Measurements from ENCODE around the gene AMMECR1. TPM values are rescaled to one million over a fixed set of nuclear protein-coding genes. Genes with fewer than 3 reads are reported as not detected.
A peak's percentile ranks its signal among the peaks of the same experiment; 100 is the strongest.

AMMECR1 gene
- total RNA-seq, 1 experiment from 2014 or later = 7.5 TPM

DNA sequence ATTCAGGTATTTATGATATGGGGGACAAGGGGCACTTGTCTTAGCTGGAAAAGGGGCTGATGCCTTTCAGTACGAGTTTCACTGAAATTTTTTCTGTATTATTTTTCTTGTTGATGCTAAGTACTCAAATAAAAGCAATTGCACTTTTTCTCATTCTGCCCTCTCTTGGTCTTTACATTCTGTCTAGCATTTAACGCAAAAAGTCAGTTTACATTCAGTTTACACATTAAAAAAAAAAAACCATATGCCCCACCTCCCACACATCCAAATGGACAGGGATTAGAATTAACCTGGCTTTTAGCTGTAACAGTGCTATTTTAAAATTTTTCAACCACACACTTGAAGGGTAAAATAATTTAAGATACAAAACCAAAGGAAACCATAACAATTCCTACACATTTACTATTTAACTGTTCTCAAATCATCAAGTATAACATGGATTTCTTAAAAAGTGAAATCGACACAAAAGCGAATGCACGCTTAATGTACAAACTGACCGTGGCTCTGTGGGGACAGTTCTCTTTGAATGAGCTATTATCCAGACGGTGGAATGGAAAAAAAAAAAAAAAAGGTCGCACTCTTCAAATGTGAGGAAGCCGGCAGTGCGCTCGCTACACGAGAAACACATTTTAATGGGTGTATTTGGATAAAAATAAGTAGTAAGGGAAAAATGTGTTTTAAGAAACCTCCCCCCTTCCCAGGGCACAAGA, 1.4 kb downstream of the AMMECR1 start:
- in situ Hi-C loops (cut with HindIII; ENCODE audit: low sequenced_read_pairs) = no loop called here
- peak; percentile 37 for DNase-seq (ENCODE audit: low spot score)

DNA sequence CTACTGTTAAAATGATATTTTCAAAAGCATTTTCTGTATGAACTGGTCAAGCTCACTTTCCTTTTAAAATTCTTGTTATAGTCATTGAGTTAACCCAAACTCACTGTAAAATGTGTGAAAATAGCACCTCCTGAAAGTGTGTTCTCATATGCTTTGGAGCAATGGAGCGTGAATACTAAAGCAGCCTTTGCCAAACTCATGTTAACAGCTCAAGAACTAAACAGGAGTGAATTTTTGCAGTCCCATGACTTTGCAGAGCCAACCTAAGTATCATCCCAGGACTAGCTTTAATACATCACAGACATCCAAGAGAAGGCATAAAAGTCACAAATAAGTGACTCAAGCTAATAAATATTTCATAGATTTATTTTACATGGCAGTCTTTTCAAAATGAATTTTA, 2.3 kb downstream of the AMMECR1 start:
- in situ Hi-C loops (cut with HindIII; ENCODE audit: low sequenced_read_pairs) = no loop called here
- DNase-seq (ENCODE audit: low spot score) = peak; percentile 2

DNA sequence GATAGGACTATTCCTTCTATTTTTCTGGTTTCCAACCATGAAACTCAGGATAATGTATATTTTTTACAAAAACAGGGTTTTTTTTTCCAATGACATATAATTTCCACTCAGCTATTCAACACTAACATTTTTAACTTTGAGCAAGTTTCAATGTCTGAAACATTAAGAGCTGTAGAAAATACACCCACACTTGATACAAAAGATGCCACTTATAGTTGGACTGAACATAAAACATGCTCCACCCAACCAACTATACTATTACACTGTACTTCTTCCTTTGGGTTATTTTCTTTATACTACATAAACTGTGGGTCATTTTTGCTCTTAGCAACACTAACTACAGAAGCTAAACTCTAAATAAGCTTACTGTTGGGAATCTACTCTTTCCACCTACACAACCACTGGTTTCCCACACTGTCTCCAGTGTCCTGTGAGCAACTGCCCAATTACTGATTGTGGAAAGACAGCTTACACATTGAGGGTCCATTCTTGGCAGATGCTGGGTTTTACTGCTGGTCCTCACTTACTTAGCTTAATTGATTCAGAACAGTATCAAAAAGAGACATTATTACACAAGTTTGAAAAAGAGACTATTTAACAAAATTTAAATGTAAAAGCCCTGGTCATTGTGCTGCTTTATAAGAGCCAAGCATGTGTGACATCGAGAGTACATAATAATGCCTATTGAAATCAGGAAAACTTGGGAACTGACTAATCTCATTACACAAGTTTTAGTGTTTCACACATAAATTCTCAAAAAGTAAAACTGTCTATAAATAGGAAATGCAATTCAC, 6.3 kb downstream of the AMMECR1 start:
- in situ Hi-C loops (cut with HindIII; ENCODE audit: low sequenced_read_pairs) = no loop called here
- DNase-seq (ENCODE audit: low spot score) = no peak

DNA sequence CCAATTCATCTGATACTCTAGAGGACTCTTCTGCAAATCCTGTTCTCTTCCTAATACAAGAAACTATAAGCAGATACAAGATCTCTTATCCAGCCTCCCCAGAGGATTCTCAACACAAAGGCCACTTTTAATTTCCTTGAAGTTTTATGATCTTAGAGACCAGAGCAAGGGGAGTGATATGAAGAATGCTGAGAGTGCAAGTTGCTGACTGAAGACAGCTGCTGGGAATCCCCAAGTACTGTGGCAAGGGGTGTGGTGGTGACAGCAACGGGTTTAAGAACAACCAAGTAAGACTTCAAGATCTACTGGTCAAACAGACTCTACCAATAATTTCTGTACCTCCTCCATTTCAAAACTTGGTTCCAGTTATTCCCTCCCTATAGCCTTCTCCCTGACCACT, 7.0 kb downstream of the AMMECR1 start:
- in situ Hi-C loops (cut with HindIII; ENCODE audit: low sequenced_read_pairs) = no loop called here
- no peak for DNase-seq (ENCODE audit: low spot score)

- no peak for DNase-seq (ENCODE audit: low spot score)
- in situ Hi-C loops (cut with HindIII; ENCODE audit: low sequenced_read_pairs) = no loop called here
Observed at GRCh38 chrX:110310000-110310790, 7.7 kb downstream of the AMMECR1 start.

GRCh38 chrX:110308220-110308619, 9.7 kb downstream of the AMMECR1 start:
- DNase-seq (ENCODE audit: low spot score) = no peak
- in situ Hi-C loops (cut with HindIII; ENCODE audit: low sequenced_read_pairs) = no loop called here

GRCh38 chrX:110304884-110305283, 13.0 kb downstream of the AMMECR1 start:
- no peak for DNase-seq (ENCODE audit: low spot score)
- in situ Hi-C loops (cut with HindIII; ENCODE audit: low sequenced_read_pairs) = no loop called here

DNA sequence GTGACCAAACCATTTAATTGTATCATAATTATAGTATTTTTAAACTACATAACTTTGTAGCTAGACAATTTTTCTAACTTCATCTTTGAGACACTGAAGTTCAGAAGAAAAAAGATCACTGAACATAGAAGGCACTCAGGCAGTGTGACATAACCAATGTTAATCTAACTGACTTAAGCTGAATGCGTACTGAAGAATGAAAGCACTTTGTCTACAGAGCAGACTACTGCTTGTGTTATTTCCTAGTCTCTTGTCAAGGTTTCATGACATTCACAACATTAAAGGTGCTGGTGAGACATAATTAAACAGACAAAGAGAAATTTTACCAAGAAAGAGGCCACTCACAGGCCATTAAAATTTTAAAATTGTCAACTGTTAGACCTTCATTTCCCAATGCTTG, 13.5 kb downstream of the AMMECR1 start:
- in situ Hi-C loops (cut with HindIII; ENCODE audit: low sequenced_read_pairs) = no loop called here
- no peak for DNase-seq (ENCODE audit: low spot score)

DNA sequence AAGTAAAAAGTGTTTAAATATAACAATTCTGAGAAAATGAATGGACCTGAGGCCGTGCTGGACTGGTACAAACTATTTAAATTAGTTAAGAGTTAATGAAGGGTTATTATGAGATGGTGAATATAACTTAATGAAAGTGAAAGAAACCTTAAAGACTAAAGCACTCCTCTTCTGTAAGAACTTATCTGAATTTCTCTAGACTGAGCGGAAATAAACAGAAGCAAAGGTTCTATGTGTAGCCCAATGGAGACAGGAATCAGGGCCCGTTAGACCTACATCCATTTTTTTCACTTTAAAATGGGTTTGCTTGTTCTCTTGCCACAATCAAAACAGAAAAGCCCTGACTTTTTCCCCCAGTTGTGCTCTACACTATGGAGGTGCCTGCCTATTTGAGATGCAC, 14.9 kb downstream of the AMMECR1 start:
- no peak for DNase-seq (ENCODE audit: low spot score)
- in situ Hi-C loops (cut with HindIII; ENCODE audit: low sequenced_read_pairs) = no loop called here

DNA sequence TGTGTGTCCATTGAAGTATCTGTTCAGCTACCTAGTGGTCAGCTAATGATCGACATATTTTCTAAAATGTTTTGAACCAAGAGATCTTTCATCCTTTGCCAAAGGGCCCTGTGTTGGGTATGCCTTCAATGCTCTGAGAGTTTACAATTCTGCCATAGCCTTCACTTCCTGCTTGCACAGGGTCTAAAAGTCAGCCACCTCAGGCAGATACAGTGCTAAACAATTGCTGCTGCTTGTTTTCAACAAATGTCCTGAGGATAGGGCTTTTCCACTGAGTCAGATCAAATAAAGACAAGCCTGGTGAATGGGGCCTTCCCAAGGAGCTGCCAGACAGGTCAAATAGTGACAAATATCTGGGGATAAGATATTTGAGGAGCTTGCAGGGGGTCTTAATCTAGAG, 16.7 kb downstream of the AMMECR1 start:
- no peak for DNase-seq (ENCODE audit: low spot score)
- in situ Hi-C loops (cut with HindIII; ENCODE audit: low sequenced_read_pairs) = no loop called here

GRCh38 chrX:110294087-110294486, 23.8 kb downstream of the AMMECR1 start:
- in situ Hi-C loops (cut with HindIII; ENCODE audit: low sequenced_read_pairs) = no loop called here
- no peak for DNase-seq (ENCODE audit: low spot score)

DNA sequence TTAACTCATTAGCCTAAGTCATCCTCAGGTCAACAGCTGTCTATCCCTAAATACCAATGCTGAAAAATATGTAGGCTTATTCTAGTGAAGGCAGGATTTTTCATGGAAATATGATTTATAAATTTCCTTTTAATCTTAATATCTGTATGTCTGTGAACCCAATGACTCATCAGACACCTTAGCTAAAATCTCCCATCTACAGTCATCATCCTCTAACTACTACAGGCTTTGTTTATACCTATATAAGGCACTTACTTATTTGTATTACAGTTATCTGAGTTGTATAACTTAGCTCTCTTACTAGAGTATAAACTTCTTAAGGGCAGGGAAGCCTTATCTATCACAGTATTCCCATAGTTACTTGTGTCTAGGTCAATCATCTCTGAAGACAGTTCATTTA, 24.2 kb downstream of the AMMECR1 start:
- in situ Hi-C loops (cut with HindIII; ENCODE audit: low sequenced_read_pairs) = no loop called here
- DNase-seq (ENCODE audit: low spot score) = no peak

DNA sequence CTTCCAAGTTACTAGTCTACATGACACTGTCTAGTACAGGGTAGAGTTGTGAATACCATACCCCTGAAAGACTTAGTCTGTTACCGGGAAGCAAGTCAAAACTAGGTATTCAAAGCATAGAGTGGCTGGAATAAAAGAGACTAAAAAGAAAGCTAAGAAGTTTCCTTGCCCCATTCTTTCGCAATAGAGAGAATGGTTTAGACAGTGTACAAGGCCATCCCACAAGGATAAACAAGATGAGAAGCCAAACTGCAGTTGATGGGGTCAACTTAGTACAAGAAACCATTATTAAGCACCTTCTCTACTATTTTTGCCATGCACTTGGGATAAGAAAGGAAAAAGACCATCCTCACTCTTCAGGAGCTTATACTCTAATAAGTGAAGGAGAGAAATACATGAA, 30.3 kb downstream of the AMMECR1 start:
- DNase-seq (ENCODE audit: low spot score) = no peak
- in situ Hi-C loops (cut with HindIII; ENCODE audit: low sequenced_read_pairs) = no loop called here

DNA sequence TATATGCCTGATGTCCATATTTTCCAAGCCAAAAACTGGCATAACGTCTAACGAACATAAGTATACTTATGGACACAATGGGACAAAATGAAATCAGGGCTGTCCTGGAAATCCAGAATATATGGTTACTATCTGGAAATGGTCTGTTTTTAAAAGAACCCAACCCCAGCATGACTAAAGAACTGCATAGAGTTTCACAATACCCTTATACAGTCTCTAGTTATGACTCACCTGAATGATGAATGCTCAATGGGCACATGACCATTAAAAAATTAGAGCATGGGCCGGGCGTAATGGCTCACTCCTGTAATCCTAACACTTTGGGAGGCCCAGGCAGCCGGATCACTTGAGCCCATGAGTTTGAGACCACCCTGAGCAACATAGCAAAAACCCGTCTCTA, 31.8 kb downstream of the AMMECR1 start:
- in situ Hi-C loops (cut with HindIII; ENCODE audit: low sequenced_read_pairs) = no loop called here
- DNase-seq (ENCODE audit: low spot score) = no peak

DNA sequence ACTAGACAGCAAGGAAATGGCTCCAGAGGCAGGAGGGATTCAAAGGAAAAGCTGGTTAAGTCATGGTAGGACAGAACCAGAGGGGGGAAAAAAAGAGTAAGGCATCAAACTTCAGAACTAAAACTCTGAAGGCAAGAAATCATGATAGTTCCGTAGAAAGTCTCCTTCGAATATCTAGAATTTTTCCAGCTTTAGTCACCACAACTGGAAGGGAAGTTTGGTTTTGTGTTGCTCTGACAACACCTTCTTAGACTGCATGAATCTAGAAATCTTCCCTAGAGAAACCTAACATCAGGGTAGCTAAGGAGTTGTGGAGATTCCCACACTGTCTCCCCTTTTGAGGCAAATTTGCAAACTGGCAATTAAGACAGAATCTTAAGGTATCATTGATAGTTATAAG, 33.7 kb downstream of the AMMECR1 start:
- in situ Hi-C loops (cut with HindIII; ENCODE audit: low sequenced_read_pairs) = no loop called here

GRCh38 chrX:110282922-110283321, 35.0 kb downstream of the AMMECR1 start:
- in situ Hi-C loops (cut with HindIII; ENCODE audit: low sequenced_read_pairs) = no loop called here
- DNase-seq (ENCODE audit: low spot score) = no peak

More for the DNA sequence above, 33.7 kb downstream of the AMMECR1 start:
- DNase-seq (ENCODE audit: low spot score) = no peak

GRCh38 chrX:110281377-110281776, 36.5 kb downstream of the AMMECR1 start:
- in situ Hi-C loops (cut with HindIII; ENCODE audit: low sequenced_read_pairs) = no loop called here
- DNase-seq (ENCODE audit: low spot score) = no peak

GRCh38 chrX:110280954-110281353, 36.9 kb downstream of the AMMECR1 start:
- in situ Hi-C loops (cut with HindIII; ENCODE audit: low sequenced_read_pairs) = no loop called here
- no peak for DNase-seq (ENCODE audit: low spot score)

DNA sequence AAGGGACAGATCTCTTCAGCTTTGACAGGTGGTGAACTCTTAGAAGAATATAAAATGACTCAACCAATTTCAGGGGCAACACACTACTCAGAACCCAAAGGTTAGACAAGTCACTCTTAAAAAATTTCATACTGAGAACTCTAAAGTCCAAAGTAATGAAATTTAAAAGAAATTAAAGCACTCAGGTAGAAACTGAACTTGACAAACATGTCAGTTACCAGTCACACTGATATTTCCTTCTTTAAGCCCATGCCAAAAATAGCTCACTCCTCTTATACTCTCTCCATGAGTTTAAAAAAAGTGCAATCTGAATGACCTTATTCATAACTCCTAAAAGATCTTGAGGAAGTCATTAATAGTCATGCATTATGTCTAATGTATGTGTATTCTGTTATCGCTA, 40.3 kb downstream of the AMMECR1 start:
- in situ Hi-C loops (cut with HindIII; ENCODE audit: low sequenced_read_pairs) = no loop called here
- no peak for DNase-seq (ENCODE audit: low spot score)

DNA sequence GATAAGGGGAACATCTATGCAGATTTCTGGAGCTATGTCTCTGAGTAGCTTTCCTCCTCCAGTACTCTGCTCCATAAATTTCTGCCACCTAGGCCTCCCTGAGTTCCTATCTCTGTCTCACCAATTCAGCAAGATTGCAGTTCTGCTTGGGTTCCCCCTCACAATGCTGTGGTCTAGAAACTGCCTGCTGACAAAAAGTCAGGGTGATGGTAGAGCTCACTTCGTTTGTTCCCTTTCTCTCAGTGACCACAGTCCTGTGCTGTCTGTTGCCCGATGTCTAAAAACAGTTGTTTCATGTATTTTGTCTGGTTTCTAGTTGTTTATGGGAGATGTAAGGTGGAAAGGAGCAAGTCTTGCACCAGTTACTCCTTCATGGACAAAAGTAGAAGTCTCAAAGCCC, 41.1 kb downstream of the AMMECR1 start:
- in situ Hi-C loops (cut with HindIII; ENCODE audit: low sequenced_read_pairs) = no loop called here
- no peak for DNase-seq (ENCODE audit: low spot score)
